Measurements from ENCODE around the gene NUDT15. TPM values are rescaled to one million over a fixed set of nuclear protein-coding genes. Genes with fewer than 3 reads are reported as not detected.

NUDT15 gene
- polyA plus RNA-seq, 1 donor (not counting 4 experiments of a cell fraction or from before 2014, with no cell fraction given), result 41.1 TPM

- Histone ChIP-seq H4K20me1 (ENCODE audit: control insufficient read depth, extremely low read depth, insufficient read depth, low read length) (no peaks in the 10 kb centered on the region), H3K79me2 (ENCODE audit: control insufficient read depth, insufficient read depth, low read length) (peaks cover 46% of the 10 kb centered on the region)
- no peak for FAIRE-seq
These were observed 48.7 kb downstream of the NUDT15 start for GRCh38 chr13:48086272-48086671.

GRCh38 chr13:48093588-48093987 lies 56.1 kb downstream of the NUDT15 start:
- DNase-seq (ENCODE audit: low read depth, low spot score) (no peak), FAIRE-seq (no peak)
- Histone ChIP-seq H3K9me3 (ENCODE audit: control insufficient read depth, low read depth, low read length) (no peaks in the 10 kb centered on the region), H3K36me3 (ENCODE audit: control insufficient read depth in 2 of 2, extremely low read depth in 1 of 2, insufficient read depth in 2 of 2, low read length in 2 of 2) (peaks cover 2 to 8% of the 10 kb centered on the region in 2 experiments), H2AFZ (ENCODE audit: control insufficient read depth, low read length) (no peak overlapping the region), H3K9me1 (ENCODE audit: control insufficient read depth, extremely low read depth, insufficient read depth, low read length) (no peaks in the 10 kb centered on the region), H4K20me1 (ENCODE audit: control insufficient read depth, extremely low read depth, insufficient read depth, low read length) (peaks cover 3% of the 10 kb centered on the region), H3K4me1 (ENCODE audit: control insufficient read depth, extremely low read depth, insufficient read depth, low read length) (peaks cover 15% of the 10 kb centered on the region), H3K27me3 (ENCODE audit: control insufficient read depth, extremely low read depth, insufficient read depth, low read length) (no peaks in the 10 kb centered on the region), H3K4me3 (ENCODE audit: control insufficient read depth in 2 of 3, extremely low read depth in 1 of 3, insufficient read depth in 2 of 3, low read depth in 1 of 3, low read length in 3 of 3) (peak overlapping the region; percentile 95 to 97 (median 96)), H3K27ac (ENCODE audit: control insufficient read depth, insufficient read depth, low read length) (peak overlapping the region; percentile 88), H3K79me2 (ENCODE audit: control insufficient read depth, insufficient read depth, low read length) (peaks cover 63% of the 10 kb centered on the region), H3K9ac (ENCODE audit: control insufficient read depth, extremely low read depth, insufficient read depth, low read length) (peak overlapping the region; percentile 95), H3K4me2 (ENCODE audit: control insufficient read depth, extremely low read depth, insufficient read depth, low read depth, low read length) (peak overlapping the region; percentile 99)
- TF ChIP-seq EZH2 (IDR thresholded peaks at IDR 0.05; ENCODE audit: low read length), result no peak
- TF ChIP-seq CTCF (optimal IDR thresholded peaks at IDR 0.05 in 1 of 3, IDR thresholded peaks at IDR 0.05 in 1 of 3, conservative IDR thresholded peaks at IDR 0.05 in 1 of 3; ENCODE audit: extremely low read depth in 1 of 3, insufficient read depth in 2 of 3, low read length in 3 of 3), result no peak
- dilution Hi-C loops (cut with MboI; ENCODE audit: extremely low pct_ligation_motif_present, low sequenced_read_pairs), result no loop called here

More at GRCh38 chr13:48086272-48086671, 48.7 kb downstream of the NUDT15 start:
- Histone ChIP-seq H3K4me1 (ENCODE audit: control insufficient read depth, extremely low read depth, insufficient read depth, low read length) (no peaks in the 10 kb centered on the region), H3K9ac (ENCODE audit: control insufficient read depth, extremely low read depth, insufficient read depth, low read length) (no peak overlapping the region), H3K27ac (ENCODE audit: control insufficient read depth, insufficient read depth, low read length) (no peak overlapping the region), H3K36me3 (ENCODE audit: control insufficient read depth in 2 of 2, extremely low read depth in 1 of 2, insufficient read depth in 2 of 2, low read length in 2 of 2) (peaks cover 6 to 8% of the 10 kb centered on the region in 2 experiments), H3K27me3 (ENCODE audit: control insufficient read depth, extremely low read depth, insufficient read depth, low read length) (no peaks in the 10 kb centered on the region), H2AFZ (ENCODE audit: control insufficient read depth, low read length) (no peak overlapping the region), H3K4me3 (ENCODE audit: control insufficient read depth in 2 of 3, extremely low read depth in 1 of 3, insufficient read depth in 2 of 3, low read depth in 1 of 3, low read length in 3 of 3) (no peak overlapping the region), H3K9me3 (ENCODE audit: control insufficient read depth, low read depth, low read length) (no peaks in the 10 kb centered on the region), H3K9me1 (ENCODE audit: control insufficient read depth, extremely low read depth, insufficient read depth, low read length) (no peaks in the 10 kb centered on the region), H3K4me2 (ENCODE audit: control insufficient read depth, extremely low read depth, insufficient read depth, low read depth, low read length) (no peak overlapping the region)
- dilution Hi-C loops (cut with MboI; ENCODE audit: extremely low pct_ligation_motif_present, low sequenced_read_pairs), result no loop called here
- TF ChIP-seq EZH2 (IDR thresholded peaks at IDR 0.05; ENCODE audit: low read length), result no peak
- TF ChIP-seq CTCF (optimal IDR thresholded peaks at IDR 0.05 in 1 of 3, IDR thresholded peaks at IDR 0.05 in 1 of 3, conservative IDR thresholded peaks at IDR 0.05 in 1 of 3; ENCODE audit: extremely low read depth in 1 of 3, insufficient read depth in 2 of 3, low read length in 3 of 3), result no peak
- DNase-seq (ENCODE audit: low read depth, low spot score), result no peak

Data from keratinocyte (primary cell).